ENCODE results near the gene FAM241B. TPM values are rescaled to one million over a fixed set of nuclear protein-coding genes. Genes with fewer than 3 reads are reported as not detected.

The FAM241B gene
- total RNA-seq, 1 donor from 2014 or later, result 5.3 TPM

DNA sequence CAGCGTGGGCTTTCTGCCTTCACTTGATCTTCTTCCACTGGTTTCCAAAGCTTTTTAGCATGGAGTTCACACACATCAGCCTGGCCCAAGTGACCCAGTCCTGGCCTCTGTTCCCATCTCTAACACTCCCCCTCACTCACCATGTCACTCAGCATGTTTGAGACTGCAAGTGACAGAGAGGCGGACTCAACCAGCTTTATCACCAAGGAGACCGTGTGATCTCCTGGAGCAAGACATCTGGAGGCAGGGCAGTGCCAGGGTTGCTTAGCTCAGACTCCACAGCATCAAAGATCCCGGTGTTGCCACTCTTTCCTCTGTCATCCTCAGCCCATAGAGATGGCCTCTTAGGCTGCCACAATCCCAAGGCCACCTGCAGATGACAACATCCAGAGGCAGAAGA, 39.4 kb downstream of the FAM241B start:
- intact Hi-C loops (cut with micrococcal nuclease), result no loop called here
- Histone ChIP-seq H3K4me1 (no peaks in the 10 kb centered on the region), H3K9me3 (replicated peaks) (peaks cover 4% of the 10 kb centered on the region), H3K27ac (replicated peaks) (no peak overlapping the region), H3K36me3 (no peaks in the 10 kb centered on the region), H3K4me3 (no peak overlapping the region), H3K27me3 (ENCODE audit: low read depth) (peaks cover 75% of the 10 kb centered on the region)
- DNase-seq, result no peak
- TF ChIP-seq, protein P1, sequence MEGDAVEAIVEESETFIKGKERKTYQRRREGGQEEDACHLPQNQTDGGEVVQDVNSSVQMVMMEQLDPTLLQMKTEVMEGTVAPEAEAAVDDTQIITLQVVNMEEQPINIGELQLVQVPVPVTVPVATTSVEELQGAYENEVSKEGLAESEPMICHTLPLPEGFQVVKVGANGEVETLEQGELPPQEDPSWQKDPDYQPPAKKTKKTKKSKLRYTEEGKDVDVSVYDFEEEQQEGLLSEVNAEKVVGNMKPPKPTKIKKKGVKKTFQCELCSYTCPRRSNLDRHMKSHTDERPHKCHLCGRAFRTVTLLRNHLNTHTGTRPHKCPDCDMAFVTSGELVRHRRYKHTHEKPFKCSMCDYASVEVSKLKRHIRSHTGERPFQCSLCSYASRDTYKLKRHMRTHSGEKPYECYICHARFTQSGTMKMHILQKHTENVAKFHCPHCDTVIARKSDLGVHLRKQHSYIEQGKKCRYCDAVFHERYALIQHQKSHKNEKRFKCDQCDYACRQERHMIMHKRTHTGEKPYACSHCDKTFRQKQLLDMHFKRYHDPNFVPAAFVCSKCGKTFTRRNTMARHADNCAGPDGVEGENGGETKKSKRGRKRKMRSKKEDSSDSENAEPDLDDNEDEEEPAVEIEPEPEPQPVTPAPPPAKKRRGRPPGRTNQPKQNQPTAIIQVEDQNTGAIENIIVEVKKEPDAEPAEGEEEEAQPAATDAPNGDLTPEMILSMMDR (IDR thresholded peaks at IDR 0.05; ENCODE audit: borderline replicate concordance), result no peak

DNA sequence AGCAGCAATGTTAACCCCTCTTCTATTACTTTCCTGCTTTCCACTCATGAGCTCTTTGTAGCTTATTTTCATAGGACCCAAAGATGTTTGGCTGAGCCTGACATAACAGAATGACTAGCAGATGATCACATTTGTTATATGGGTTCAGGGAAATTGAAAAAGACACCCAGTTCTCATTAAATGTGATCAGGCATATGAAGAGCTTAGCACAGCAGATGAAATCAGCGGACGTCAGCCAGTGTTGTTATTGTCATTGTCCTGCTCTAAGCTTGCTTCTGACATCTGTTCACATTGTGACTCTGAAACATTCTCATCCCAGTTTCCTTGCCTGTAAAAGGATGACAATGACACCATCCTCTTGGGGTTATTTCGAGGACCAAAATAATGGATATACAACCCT, 43.5 kb downstream of the FAM241B start:
- TF ChIP-seq, protein P1 (IDR thresholded peaks at IDR 0.05; ENCODE audit: borderline replicate concordance), result no peak
- Histone ChIP-seq H3K4me3 (no peak overlapping the region), H3K9me3 (replicated peaks) (peaks cover 4% of the 10 kb centered on the region), H3K36me3 (no peaks in the 10 kb centered on the region), H3K27me3 (ENCODE audit: low read depth) (peaks cover 72% of the 10 kb centered on the region), H3K4me1 (no peaks in the 10 kb centered on the region), H3K27ac (replicated peaks) (no peak overlapping the region)
- no peak for DNase-seq
- intact Hi-C loops (cut with micrococcal nuclease), result no loop called here

DNA sequence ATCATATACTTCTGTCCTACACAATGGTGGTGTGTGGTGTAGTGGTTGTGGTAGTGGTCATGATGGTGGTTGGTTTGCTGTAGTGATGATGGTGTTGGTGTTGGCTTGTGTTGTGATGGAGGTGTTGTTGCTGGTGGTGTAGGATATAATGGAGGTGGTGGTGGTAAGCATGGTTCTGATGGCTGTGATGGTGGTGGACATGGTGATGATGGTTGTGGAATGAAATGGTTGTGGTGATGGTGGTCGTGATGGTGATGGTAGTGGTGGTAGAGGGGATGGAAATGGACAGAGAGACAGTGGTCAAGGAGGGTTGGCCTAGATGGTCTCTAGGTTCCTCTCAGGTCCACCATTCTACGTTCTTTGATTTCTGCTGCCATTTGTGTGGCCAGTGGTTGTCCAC, 44.7 kb downstream of the FAM241B start:
- H3K27me3 ChIP-seq (ENCODE audit: low read depth), result peaks cover 69% of the 10 kb centered on the region
- DNase-seq, result no peak
- intact Hi-C loops (cut with micrococcal nuclease), result no loop called here
- no peak overlapping the region for H3K27ac ChIP-seq (replicated peaks)
- no peak overlapping the region for H3K4me3 ChIP-seq
- peaks cover 4% of the 10 kb centered on the region for H3K9me3 ChIP-seq (replicated peaks)
- no peaks in the 10 kb centered on the region for H3K4me1 ChIP-seq
- TF ChIP-seq, protein P1 (IDR thresholded peaks at IDR 0.05; ENCODE audit: borderline replicate concordance), result no peak
- no peaks in the 10 kb centered on the region for H3K36me3 ChIP-seq

DNA sequence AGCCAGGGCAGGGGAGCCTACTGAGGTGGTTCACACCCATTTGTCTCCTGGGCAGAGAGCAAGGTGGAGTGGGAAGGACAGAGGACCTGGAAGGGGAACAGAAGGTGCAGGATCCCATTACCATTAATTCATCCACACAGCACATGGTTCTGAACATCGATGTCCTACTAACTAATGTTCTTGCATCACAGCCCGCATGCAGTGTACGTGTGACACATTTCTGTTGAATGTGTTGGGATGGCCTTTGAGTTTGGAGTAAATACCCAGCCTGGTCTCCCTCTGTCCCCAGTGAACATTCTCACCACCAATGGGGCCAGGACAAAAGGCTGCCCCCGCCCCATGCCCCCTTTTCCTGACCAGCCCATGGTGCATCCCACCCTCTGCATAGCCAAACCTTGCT, 46.3 kb downstream of the FAM241B start:
- Histone ChIP-seq H3K27me3 (ENCODE audit: low read depth) (peaks cover 73% of the 10 kb centered on the region), H3K36me3 (no peaks in the 10 kb centered on the region), H3K4me3 (no peak overlapping the region), H3K4me1 (no peaks in the 10 kb centered on the region), H3K27ac (replicated peaks) (no peak overlapping the region), H3K9me3 (replicated peaks) (peaks cover 4% of the 10 kb centered on the region)
- DNase-seq, result no peak
- TF ChIP-seq, protein P1 (IDR thresholded peaks at IDR 0.05; ENCODE audit: borderline replicate concordance), result no peak
- intact Hi-C loops (cut with micrococcal nuclease), result no loop called here

DNA sequence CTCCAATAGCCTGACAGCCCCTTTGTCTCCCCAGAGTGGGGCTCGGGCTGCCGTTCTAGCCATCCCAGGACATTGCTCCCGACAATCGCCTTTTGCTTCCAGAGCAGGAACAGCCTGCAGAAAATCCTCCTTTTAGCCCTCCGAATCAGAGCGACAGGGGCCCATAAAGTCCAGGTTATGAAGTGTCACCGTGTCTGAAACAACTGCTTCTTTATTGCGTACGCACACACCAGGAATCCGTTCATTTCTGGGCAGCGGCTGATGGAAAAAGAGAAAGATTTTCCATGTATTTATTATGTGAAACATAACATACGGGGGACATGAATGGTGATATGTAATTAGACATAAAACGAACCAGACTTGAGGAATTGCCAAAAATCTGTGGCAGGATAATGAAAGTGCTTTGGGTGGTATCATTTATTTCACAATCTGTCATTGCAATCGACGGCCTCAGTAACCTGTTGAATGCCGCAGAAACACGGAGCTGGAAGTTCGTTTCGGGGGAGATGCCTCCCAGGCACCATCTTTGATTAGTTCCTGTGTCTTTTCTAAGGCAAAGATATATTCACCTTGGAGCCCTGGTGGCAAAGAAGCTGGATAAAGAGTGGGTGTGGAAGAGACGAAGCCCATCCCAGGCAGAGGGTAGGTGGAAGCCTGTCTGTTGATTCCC, 48.1 kb downstream of the FAM241B start:
- peaks cover 64% of the 10 kb centered on the region for H3K27me3 ChIP-seq (ENCODE audit: low read depth)
- intact Hi-C loops (cut with micrococcal nuclease), result no loop called here
- DNase-seq, result no peak
- H3K9me3 ChIP-seq (replicated peaks), result no peaks in the 10 kb centered on the region
- no peak overlapping the region for H3K4me3 ChIP-seq
- TF ChIP-seq, protein P1 (IDR thresholded peaks at IDR 0.05; ENCODE audit: borderline replicate concordance), result no peak
- H3K27ac ChIP-seq (replicated peaks), result no peak overlapping the region
- no peaks in the 10 kb centered on the region for H3K4me1 ChIP-seq
- H3K36me3 ChIP-seq, result no peaks in the 10 kb centered on the region

Data from left ventricle myocardium inferior (tissue), 1 donor.